H1 (cell line): ENCODE results near the gene AFAP1L2.

ENCODE experiments used
- EZH2 ChIP-seq: fragments of 200-600 bp; sonication (generic); IDR thresholded peaks from 2 replicates; pipeline ENCODE4 v1.7.1; 2012; ENCODE audit warnings: low read depth, mild to moderate bottlenecking, moderate library complexity, low read length, inconsistent platforms; ENCODE audit not compliant: severe bottlenecking
- GTF2F1 ChIP-seq: IDR thresholded peaks from 2 replicates; pipeline ENCODE4 v1.6.1; 2012; ENCODE audit warnings: low read depth, low read length, improper control_type of control experiment, borderline replicate concordance
- POLR2A ChIP-seq, 2 experiments: IDR thresholded peaks; 1 replicate in 1 of 2; 2 replicates in 1 of 2; pipeline ENCODE4 v1.6.1; 2011; ENCODE audit warnings: low read depth in 2 of 2, low read length in 2 of 2, mild to moderate bottlenecking in 2 of 2; ENCODE audit errors: control extremely low read depth in 1 of 2
- POLR2AphosphoS5 ChIP-seq: IDR thresholded peaks from 2 replicates; pipeline ENCODE4 v1.6.1; 2011; ENCODE audit warnings: low read depth, low read length
- SAP30 ChIP-seq: fragments of 300-600 bp; sonication (generic); IDR thresholded peaks from 2 replicates; pipeline ENCODE4 v1.7.1; 2012; ENCODE audit warnings: low read length, moderate library complexity, mild to moderate bottlenecking, inconsistent platforms; ENCODE audit not compliant: insufficient read depth, insufficient replicate concordance
- TCF12 ChIP-seq: IDR thresholded peaks from 2 replicates; pipeline ENCODE4 v1.6.1; 2011; ENCODE audit warnings: low read depth, mild to moderate bottlenecking, low read length
- USF2 ChIP-seq: IDR thresholded peaks from 2 replicates; pipeline ENCODE4 v1.6.1; 2011; ENCODE audit warnings: low read length, improper control_type of control experiment
- ZNF274 ChIP-seq: IDR thresholded peaks from 2 replicates; pipeline ENCODE4 v1.7.0; 2012; ENCODE audit warnings: low read length, borderline replicate concordance; ENCODE audit errors: extremely low read depth
- TF ChIP-seq, protein P1 (sequence below): IDR thresholded peaks from 2 replicates; pipeline ENCODE4 v1.6.1; 2011; ENCODE audit warnings: low read depth, mild to moderate bottlenecking, low read length; ENCODE audit not compliant: insufficient read depth
- TF ChIP-seq, protein P2 (sequence below), 3 experiments: IDR thresholded peaks; 1 replicate in 2 of 3; 2 replicates in 1 of 3; pipeline versions ENCODE4 v1.5.1 to v1.6.1; 2011; ENCODE audit warnings: low read length in 3 of 3, mild to moderate bottlenecking in 3 of 3, inconsistent platforms in 2 of 3, low read depth in 1 of 3, moderate library complexity in 1 of 3; ENCODE audit not compliant: insufficient read depth in 1 of 3; ENCODE audit errors: control extremely low read depth in 1 of 3

GRCh38 chr10:114266521-114266920 is 137.8 kb downstream of the AFAP1L2 start:
- TF ChIP-seq, protein P1, sequence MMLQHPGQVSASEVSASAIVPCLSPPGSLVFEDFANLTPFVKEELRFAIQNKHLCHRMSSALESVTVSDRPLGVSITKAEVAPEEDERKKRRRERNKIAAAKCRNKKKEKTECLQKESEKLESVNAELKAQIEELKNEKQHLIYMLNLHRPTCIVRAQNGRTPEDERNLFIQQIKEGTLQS: no peak
- TF ChIP-seq POLR2A (IDR thresholded peaks at IDR 0.05; ENCODE audit: control extremely low read depth in 1 of 2, low read depth in 2 of 2, low read length in 2 of 2) (no peak), ZNF274 (no peak), POLR2AphosphoS5 (no peak), EZH2 (no peak), SAP30 (no peak), USF2 (no peak), TCF12 (no peak), GTF2F1 (no peak)
- TF ChIP-seq, protein P2, sequence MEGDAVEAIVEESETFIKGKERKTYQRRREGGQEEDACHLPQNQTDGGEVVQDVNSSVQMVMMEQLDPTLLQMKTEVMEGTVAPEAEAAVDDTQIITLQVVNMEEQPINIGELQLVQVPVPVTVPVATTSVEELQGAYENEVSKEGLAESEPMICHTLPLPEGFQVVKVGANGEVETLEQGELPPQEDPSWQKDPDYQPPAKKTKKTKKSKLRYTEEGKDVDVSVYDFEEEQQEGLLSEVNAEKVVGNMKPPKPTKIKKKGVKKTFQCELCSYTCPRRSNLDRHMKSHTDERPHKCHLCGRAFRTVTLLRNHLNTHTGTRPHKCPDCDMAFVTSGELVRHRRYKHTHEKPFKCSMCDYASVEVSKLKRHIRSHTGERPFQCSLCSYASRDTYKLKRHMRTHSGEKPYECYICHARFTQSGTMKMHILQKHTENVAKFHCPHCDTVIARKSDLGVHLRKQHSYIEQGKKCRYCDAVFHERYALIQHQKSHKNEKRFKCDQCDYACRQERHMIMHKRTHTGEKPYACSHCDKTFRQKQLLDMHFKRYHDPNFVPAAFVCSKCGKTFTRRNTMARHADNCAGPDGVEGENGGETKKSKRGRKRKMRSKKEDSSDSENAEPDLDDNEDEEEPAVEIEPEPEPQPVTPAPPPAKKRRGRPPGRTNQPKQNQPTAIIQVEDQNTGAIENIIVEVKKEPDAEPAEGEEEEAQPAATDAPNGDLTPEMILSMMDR (IDR thresholded peaks at IDR 0.05; ENCODE audit: control extremely low read depth in 1 of 3, insufficient read depth in 1 of 3, low read depth in 1 of 3, low read length in 3 of 3): no peak
